ENCODE measurements around the gene PEX5.

DNA sequence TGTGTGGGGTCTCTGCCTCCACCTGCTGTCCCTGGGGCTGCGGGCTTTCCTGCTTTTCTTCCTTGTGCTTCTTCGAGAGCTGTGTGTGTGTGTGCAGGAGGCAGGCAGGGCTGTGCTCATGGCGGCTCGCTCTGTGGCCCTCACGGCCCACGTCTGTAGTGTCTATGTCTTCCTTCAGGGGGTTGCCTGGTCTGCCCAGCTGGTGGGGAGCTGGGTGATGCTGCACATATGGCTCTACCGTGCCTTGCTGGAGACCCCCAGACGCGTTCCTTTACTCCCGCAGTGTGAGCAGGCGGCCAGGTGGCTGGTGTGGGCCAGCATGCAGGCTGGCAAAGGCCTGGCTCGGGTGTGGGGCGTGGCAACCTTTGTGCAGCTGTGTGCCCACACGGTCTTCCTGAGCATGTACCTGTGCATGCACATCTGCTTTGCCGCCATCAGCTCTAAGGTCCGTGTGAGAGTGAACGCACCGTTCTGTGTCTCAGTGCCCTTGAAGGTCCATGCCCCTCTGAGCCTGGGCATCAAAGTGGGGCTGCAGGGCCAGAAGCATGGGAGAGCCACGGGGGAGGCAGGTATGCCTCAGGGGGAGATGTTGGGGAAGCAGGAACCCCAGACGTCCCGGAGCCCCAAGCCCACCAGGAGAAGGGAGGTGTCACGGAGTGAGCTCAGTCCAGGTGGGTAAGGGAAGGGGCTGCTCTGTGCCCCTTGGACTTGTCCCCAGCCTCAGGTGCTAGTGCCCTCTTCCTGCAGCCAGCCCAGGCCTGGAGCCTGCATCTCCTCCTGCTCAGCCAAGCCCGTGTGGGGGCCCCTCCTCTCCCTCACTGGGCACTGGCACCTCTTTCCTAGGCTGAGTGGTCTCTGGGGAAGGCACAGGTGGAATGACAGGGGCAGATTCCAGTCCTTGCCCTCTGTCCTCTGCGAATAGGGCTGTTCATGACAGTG lies 33.0 kb upstream of the PEX5 start:
- no peak for TF ChIP-seq POLR2A (IDR thresholded peaks at IDR 0.05)
- TF ChIP-seq CTCF (IDR thresholded peaks at IDR 0.05): no peak
- no peak for TF ChIP-seq POLR2AphosphoS5 (IDR thresholded peaks at IDR 0.05)
- no peak for TF ChIP-seq EP300 (IDR thresholded peaks at IDR 0.05)

All from upper lobe of left lung (tissue), 4 donors.